GM21526 (cell line): ENCODE data around the gene NKX2-2.

Experiments used
- ATAC-seq: cut with Tn5 transposase; IDR thresholded peaks from one replicate; pipeline ENCODE4 v1.9.1; 2021; ENCODE audit warnings: moderate library complexity; ENCODE audit not compliant: unreplicated experiment, low FRiP score

The NKX2-2 gene

DNA sequence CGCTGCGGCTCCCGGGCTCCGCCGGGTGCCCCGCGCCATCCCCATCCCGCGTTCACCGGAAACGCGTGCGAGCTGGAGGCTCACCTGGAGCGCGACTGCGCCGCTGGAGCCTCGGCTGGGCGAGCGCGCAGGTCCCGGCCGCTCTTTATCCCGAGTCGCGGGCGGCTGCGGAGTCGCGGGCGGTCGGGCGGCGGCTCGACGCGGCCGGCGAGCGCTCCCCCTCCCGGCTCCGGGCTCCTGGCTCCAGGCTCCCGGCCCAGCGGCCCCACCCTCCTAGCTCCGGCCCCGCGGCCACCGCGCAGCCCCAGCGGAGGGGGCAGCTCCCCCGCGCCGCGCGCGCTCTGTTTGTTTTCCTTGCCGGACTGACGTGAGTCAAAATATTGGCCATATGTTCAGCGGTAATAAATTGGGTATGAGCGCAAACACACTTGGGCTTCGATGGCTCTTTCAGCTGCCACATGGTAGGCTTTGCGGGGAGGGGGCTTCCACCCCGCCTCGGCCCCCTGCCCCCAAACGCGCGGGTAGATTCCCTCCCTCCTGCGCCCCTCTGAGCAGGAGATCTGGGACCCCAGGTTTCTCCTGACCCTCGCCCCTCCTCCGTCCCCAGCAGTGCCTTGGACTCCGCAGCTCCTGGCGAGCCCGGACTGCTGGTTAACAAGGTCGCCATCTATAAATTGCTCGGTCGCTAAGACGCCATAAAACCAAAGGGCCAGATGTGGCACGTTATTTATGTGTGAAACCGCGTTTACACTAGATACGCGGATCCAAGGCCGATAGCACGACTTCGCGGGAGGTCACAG lies 8.8 kb upstream of the NKX2-2 start:
- no peak for ATAC-seq

DNA sequence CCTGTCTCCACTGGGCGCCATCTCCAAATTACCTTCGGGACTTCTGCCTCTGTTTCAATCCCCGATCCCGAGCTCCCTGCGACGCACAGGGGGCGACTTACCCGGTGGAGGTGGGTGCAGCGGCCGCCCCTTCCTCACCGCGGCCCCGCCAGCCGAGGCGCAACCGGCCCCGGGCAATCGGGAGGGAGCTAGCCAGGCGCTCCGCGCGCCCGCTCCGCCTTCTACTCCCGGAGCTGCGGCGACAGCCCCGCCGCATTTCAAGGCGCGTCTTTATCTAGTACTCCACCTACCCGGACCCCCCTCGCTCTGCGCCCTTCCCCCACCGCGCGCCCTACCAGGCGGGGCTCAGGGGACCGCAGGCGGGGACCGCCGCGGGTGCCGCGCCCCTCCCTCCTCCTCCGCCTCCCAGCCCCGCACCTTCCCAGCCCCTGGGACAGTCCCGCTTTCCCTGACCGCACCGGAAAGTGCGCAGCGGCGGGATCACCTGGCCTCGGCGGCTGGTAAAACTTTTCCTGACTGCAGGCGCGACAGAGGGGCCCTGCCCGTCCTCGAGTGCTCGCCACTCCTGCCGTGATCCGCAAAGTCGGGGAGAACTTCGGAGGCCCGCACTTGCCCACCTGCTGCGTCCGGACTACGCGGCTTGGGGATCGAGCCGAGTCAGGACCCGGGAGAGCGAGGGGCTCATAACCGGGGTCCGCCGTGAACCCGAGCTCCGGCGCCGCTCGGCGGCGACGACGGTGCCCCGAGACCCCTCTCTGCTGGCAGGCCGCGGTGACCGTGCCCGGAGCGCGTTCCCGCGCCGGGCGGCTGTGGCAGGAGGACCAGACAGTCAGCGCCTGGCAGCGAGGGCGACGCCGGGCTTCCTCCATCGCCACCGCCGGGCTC lies 8.0 kb upstream of the NKX2-2 start:
- ATAC-seq, result no peak

DNA sequence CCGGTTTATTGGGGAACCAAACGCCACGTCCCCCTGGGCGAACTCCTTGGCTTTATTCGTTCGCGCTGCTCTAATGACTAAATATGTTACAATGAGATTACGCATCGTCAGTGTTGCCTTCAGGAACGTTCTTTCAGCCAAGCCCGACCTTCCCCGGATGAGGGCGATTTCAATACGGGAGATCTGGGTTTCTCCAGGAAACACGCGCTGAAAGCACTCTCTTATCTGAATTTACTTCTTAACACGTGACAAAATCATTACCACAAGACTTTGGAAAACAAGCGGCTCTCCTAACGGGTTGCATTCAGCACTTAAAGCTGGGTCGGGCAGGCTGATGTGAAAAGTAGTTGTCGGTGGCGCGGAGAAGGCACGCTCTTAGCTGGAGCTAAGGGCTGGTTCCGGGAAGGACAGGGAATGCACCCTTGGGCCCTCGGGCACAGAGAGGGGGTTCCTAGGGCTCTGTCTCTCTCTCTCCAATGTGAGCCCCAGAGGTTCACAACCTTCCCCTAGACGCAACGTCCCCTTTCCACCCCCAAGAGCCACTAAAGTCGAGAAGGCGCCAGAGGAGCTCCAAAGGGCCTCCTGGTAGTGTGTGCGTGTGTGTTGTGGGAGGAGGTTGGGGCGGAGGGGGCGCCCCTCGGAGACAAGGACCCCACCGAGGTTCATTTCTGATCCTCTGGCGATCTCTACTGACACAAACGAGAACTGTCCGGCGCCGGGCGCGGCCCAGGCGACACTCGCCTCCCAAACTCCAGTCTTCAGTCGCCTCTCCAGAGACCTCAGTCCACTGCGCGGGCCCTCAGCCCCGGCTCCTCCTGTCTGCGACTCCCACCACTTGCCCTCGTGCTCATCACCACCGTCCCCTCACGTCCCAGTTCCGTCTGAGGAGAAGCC lies 7.1 kb upstream of the NKX2-2 start:
- no peak for ATAC-seq

DNA sequence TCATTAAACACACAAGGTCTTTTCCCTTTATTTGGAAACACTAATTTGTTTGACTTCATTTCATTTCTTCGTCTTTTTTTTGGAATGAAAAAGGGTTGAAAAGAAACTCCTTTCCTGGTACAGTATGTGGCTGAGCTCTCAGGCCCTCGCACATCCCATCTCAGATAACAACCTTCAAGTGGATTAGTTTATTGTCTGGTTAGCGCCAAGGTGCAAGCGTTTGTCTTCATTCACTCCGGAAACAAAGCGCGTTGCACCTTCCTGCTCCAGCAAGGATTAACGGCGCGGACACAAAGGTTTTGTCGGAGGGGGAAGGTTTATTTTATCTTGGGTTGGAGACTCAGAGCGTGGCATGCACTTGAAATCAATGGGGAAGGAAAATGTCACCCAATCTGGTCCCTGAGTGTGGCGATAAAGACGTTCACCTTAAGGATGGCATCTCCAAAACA lies 5.3 kb upstream of the NKX2-2 start:
- ATAC-seq, result no peak

DNA sequence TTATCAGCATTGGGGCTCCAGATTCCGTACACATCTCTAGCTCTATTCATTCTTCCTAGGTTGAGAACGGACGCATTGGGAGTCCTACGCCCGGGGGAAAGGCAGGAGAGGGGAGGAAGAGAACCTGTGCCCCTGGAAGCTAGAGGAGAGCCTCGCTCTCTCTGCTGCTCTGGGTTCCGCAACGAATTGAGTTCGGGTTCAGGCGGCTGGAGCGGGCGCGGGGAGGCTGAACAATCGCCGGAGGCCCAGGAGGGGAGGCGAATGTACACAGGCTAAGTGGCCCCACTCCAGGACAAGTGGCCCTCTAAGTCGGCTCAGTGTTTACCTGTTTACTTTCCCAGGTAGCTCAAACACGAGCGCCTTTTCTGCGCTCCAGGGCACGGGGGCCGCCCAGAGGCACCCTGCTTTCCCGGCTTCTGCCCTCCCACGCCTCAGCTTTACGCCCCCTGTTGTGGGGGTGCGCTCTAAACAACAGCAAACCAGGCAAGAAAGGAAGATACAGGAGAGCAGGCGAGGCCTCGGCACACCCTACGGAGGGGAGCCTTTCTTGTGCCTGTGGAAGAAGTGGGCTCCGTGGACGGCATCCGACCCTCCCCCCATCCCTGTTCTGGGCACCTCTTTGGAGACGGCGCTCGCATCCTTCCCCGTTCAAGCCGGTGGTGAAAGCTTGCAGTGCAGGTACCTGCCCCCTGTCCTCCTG lies 4.6 kb upstream of the NKX2-2 start:
- ATAC-seq, result no peak

DNA sequence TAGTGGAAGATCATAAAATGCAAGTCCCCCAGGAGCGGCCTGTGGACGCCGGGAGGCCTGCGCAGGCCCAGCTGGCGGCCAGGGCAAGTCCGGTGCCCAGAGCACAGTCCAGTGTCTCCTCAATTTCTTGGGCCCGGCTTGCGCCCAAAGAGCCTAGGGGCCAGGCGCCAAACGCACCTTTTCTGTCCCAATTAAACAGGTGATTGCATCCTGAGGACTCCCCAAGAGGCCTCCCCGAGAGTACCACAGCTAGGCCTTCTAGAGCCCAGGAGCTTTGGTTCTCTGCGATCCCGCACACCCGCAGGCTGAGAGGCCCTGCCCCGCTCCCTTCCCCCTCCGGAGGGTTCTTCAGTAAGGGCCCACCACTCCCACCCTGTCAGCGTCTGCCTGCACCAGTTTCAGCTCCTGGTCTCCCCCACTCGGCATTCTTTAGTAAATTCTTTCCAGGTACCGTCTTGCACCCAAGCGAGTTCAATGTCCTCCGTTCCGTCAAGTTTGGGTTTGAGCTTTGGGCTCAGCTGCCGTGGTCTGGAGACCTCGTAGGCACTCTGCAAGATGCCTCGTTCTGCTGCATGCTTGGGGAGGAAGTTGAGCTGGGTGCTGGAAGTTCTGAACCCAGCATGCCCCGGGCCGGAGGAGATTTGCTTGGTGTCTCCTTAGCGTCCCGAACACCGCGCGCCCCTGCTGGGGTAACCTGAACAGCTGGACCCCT lies 3.9 kb upstream of the NKX2-2 start:
- no peak for ATAC-seq

DNA sequence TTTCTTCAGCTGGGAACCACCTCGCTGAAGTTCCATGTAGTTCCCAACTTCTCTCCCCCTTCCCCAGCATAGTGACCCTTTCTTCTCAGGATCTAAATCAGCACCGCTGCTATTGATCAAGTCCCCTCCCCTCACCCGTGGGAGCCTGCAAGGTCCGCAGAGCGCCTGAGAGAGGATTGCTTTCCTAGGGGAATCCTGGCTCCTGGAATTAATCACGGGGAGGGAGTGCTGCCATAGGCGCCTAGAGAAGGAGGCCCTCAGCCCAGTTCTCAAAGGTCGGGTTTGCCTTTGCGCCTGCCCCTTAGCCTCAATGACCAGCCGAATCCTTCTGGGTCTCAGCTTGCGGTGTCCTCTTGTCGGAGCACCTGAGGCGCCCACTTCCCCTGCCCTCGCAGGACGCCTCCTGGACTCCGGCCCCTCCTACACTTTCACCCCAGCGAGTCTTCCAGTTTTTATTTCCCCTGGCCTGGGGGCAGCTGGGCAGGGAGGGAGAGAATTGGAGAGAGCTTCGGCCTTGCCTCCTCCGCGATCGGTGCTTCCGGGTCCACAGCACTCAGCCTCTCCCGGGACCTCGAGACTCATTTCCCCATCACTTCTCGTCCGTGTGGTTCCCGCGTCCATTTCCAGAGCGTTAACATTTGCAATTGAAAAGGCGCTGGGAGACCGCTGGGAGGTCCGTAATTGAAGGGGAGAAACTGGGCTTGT lies 3.1 kb upstream of the NKX2-2 start:
- no peak for ATAC-seq

DNA sequence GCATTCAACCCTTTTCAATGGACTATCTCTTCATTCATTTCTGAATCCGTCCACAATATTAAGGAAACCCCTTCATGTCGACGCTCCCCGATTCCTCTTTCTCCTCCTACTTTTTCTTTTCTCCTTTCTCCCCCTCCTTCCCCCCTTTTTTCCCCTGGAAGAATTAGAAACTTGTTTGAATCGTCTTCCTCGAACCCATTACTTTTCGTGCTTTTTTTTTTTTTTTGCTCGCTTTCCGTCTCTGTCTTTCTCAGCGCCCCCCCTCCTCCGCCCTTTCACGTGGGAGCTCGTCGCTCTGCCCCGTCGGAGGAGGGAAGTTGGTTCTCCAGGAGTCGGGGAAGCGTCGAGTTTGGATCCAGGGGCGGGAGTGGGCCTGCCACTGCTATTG lies 2.3 kb upstream of the NKX2-2 start:
- no peak for ATAC-seq

DNA sequence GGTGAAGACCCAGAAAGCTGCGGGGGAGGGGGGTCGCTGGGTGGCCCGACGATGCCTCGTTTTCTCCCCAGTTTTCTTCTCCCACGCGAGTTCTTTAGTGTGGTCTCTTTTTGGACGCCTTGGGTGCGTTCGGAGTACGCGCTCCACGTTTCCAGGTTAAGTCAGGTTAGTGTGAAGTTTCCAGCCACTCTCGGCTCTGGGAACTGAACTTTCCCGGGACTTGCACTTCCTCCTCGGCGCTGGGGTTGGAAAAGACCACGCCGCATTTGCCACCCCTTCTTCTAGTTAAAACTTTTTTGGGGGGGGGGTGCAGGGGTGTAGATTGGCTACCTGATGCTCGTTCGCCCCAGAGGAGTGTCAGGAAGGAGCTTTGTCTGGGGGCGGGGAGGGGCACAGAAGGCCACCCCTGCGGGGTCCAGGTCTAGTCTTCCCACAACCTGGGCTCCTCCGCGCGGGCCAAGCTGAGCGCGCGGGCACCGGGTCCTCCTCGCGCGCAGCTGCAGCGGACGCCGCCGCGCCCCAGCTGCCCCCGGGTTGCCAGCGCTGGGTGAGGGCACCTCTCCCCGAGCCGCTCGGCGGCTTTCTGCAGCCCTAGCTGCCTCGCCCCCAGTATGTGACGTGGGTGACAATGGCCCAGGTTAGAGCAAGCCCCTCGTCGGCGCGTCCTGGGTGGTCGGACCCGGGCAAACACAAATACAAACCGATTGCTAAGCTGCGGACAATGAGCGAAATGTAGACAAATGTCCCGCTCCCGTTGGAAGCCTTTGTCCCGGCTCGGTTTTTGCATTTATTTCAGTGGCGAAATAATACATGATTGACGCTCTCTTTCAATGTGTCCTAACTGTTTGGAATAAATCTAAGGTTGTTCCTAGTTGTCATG lies 1.7 kb upstream of the NKX2-2 start:
- no peak for ATAC-seq

DNA sequence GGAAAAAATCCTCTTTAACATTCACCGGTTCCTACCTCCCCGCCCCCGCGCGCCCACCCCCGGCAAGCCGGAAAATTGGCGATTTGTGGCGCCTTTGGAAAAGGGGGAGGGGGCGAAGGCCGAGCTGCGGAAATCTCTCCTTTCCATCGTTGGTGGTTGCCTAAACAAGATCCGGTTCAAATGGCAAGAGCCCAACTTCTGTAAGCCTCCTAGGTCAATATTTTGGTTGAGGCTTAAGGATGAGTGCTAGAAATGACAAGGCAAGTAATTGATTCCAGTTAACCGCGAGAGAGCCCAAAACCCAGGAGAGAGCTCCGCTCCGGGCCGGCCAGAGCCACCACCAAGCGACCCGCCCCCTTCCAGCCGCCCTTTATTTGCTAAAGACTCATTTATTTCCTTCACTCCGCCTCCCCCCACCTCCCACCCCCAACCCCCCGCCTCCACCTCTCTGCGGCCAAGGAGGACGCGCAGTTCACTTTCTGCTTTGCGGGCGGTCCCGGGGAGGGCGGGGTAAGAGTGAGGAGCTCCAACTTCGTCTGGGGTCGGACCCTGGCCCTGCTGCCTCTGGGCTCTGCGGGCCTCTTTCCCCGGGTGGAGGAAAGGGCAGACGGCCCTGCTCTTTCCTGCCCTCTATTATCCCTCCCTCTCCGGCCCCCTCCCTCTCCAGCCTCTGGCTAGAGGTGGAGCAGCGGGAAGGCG lies 838 bp upstream of the NKX2-2 start:
- no peak for ATAC-seq

DNA sequence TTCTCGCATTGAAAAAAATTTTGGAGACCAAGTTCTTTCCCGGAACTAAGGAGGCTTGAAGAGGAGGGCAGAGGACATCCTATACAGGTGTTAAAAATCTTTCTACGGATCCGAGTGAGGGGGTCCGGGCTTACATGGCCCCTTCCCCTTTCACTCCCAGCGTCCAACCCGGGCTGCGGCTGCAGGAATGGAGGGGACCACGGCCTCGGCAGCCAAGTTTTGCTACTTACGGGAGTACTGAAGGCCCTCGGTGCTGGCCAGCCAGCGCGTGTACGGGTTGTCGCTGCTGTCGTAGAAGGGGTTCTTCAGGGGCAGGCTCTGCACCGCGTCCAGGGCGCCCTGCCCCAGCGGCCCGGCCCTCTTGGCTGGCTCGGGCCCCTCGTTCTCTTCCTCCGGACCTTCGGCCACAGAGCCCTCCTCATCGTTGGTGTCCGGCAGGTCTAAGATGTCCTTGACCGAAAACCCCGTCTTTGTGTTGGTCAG lies 642 bp downstream of the NKX2-2 start:
- no peak for ATAC-seq

DNA sequence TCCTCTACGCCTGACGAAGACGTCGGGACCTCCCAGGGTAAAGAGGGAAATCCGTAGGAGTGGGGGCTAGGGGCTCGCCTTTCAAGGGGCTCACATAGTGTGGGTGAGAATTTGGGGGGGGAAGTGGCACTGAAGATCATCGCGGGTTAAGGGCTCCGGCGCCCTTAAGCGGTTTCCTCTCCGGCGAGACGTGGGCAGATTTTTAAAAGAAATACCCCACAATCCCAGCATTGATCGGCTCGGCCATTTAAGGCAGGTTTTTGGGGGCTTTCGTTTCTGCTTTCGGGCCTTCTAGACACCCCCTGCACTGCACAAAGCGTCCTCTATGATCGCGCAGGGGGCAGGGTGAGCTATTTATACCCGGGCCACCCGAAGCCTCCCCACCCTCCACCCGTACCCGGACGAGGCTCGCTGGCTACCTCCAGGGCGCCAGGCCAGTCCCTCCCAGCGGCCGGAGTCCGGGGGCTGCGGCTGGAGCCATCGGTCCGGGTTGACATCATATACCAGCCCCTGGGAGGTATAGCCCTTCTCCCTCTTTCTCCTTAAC lies 1.2 kb downstream of the NKX2-2 start:
- no peak for ATAC-seq

DNA sequence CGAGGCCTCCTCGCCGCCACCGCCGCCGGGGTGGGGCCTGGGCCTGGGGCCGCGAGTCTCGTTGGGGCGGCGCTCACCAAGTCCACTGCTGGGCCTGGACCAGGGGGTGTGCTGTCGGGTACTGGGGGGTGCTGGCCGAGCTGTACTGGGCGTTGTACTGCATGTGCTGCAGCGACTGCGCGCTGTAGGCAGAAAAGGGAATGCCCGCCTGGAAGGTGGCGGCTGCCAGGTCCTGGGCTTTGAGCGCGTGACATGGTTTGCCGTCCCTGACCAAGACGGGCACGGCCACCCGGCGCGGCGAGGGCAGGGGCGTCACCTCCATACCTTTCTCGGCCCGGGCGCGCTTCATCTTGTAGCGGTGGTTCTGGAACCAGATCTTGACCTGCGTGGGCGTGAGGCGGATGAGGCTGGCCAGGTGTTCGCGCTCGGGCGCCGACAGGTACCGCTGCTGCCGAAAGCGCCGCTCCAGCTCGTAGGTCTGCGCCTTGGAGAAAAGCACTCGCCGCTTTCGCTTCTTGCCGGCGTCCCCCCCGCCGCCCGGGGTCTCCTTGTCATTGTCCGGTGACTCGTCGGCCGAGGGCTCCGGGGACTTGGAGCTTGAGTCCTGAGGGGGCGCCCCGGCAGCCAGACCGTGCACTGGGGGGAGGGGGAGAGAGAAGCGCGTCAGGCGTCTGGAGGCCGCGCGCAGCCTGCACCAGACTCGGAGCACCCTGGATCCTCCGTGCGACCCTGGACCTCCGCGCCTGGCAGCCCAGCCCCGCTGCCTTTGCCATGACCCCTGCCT lies 1.8 kb downstream of the NKX2-2 start:
- no peak for ATAC-seq

DNA sequence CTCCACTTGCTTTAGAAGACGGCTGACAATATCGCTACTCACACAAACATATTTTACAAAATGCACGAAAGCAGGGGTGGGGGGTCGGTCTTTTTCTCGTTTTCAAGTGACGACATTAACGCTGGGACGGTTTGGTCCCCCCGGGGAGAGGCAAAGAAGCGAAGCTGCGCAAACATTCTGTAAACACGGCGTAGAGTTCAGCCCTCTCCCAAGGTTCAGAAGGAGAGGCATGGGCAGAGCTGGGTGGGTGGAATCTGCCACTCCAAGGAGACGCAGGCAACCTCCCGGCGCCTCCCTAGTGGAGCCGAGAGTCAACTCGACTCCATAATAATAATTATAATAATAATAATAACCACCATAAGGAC lies 2.4 kb downstream of the NKX2-2 start:
- no peak for ATAC-seq

DNA sequence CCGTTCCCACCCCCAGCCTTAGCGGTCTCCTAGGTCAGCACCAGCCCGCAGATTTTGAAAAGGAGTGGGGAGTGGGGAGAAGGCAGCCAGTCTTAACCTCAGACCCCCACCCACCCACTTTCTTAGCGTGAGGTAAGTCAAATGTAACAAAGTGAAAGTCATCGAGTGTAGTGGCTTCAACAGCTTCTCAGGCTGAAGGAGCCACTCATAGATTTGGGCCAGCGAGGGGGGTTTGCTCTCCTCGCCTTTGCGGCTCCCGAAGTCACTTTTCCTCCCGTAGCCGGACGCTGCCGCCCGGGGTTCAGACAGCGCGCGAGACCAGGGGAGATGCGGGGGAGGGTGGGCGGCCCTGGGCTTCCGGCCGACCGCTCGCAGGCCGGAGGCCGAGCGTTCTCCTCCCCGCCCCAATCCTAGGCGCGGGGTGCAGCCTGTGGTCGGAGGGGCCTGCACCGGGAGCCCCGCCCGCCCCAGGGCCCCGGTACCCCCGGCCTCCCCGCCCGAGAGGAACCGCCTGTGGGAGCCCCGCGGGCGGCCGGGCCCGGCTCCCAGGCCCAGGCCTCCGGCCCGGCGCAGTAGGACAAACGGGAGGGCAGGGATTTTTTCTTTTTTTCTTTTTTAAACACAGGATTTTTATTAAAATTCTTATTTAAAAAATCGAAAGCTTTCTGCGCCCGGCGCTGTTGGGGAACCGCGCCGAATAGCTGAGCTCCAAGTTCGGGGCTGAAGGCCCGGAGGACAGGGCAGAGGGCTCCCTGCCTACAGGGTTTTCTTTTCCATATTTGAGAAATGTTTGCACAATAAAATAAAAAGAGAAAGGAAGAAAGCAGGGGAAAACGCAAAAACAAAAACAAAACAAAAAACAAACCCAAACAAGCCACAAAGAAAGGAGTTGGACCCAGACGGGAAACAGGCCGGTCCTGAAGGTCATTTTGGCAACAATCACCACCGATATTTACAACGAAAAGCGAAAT lies 3.2 kb downstream of the NKX2-2 start:
- no peak for ATAC-seq
